ENCODE data around the gene ABCA7.

Gene ABCA7

GRCh38 chr19:998064-998463 lies 41.8 kb upstream of the ABCA7 start:
- no peak overlapping the region for H3K4me3 ChIP-seq (ENCODE audit: control insufficient read depth, low read depth, low read length)
- no peak for DNase-seq (ENCODE audit: low read depth)
- TF ChIP-seq CTCF (IDR thresholded peaks at IDR 0.05; ENCODE audit: control insufficient read depth, insufficient read depth, low read depth, low read length, missing control alignments), result no peak

GRCh38 chr19:999379-999719 lies 40.6 kb upstream of the ABCA7 start:
- no peak overlapping the region for H3K4me3 ChIP-seq (ENCODE audit: control insufficient read depth, low read depth, low read length)
- DNase-seq (ENCODE audit: low read depth), result no peak
- no peak for TF ChIP-seq CTCF (IDR thresholded peaks at IDR 0.05; ENCODE audit: control insufficient read depth, insufficient read depth, low read depth, low read length, missing control alignments)

- TF ChIP-seq CTCF (IDR thresholded peaks at IDR 0.05; ENCODE audit: control insufficient read depth, insufficient read depth, low read depth, low read length, missing control alignments), result peak; percentile 56
- no peak for DNase-seq (ENCODE audit: low read depth)
Measured at GRCh38 chr19:1000095-1000494, 39.8 kb upstream of the ABCA7 start, which contains the start of gene GRIN3B. Gene GRIN3B (plus strand): TSS chr19:1000419. CDS start chr19:1000438, 19 bp downstream.

DNA sequence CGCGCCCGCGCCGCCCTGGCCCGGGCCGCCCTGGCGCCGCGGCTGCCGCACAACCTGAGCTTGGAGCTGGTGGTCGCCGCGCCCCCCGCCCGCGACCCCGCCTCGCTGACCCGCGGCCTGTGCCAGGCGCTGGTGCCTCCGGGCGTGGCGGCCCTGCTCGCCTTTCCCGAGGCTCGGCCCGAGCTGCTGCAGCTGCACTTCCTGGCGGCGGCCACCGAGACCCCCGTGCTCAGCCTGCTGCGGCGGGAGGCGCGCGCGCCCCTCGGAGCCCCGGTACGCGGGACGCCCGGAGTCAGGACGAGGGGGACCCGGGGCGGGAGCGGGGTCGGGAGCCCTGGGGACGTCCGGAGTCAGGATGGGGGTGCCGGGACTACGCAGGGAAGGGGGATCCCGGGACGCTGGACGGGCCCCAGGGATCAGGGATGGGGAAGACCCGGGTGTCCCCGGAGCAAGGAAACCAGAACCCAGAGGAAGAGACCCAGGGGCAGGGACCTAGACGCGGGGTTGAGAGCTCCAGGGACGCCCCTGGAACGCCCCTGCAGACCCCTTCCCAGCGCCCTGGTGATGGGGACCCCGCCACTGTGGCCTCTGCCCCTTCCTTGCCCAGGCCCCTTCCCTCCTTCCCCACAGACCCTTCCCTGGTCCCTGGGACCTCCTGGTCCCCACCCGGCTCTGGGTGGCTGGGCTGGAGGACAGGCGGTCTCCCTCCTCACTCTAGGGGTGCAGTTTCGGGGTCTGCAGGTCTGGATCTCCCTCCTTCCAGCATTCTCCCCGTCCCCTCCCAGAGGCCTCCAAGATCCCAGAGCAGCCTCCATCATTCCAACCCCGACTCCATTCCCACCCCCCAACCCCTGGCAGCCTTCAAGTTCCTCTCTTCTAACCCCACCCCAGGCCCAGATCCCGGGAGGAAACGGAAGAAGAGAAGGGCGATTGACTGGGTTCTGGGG lies 39.0 kb upstream of the ABCA7 start:
- no peak for TF ChIP-seq CTCF (IDR thresholded peaks at IDR 0.05; ENCODE audit: control insufficient read depth, insufficient read depth, low read depth, low read length, missing control alignments)
- no peak overlapping the region for H3K4me3 ChIP-seq (ENCODE audit: control insufficient read depth, low read depth, low read length)
- no peak for DNase-seq (ENCODE audit: low read depth)

More at GRCh38 chr19:1000095-1000494, 39.8 kb upstream of the ABCA7 start, which contains the start of gene GRIN3B:
- H3K4me3 ChIP-seq (ENCODE audit: control insufficient read depth, low read depth, low read length), result no peak within 1 kb of the TSS

- no peak for DNase-seq (ENCODE audit: low read depth)
Measured at GRCh38 chr19:1001538-1002166, 38.3 kb upstream of the ABCA7 start.

DNA sequence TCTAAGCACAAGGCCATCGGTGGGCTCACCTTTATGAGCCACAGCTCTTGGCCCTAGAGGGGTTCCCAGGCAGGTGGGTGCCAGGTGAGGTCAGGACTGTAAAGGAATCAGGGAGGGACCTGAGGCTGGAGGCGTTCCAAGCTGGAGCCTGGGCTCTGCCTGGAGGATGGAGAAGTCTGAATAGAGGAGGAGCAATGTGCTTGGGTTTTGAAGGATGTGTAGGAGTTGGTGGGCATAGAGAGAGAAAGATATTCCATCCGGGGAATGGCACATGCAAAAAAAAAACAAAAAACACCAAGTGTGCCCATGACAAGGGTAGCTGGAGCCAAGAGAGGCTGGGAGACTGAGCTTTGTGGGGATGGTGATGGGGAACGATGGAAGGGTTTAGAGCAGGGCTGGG lies 37.3 kb upstream of the ABCA7 start:
- DNase-seq (ENCODE audit: low read depth), result no peak
- no peak for TF ChIP-seq CTCF (IDR thresholded peaks at IDR 0.05; ENCODE audit: control insufficient read depth, insufficient read depth, low read depth, low read length, missing control alignments)
- no peak overlapping the region for H3K4me3 ChIP-seq (ENCODE audit: control insufficient read depth, low read depth, low read length)

More at GRCh38 chr19:1001538-1002166, 38.3 kb upstream of the ABCA7 start:
- no peak overlapping the region for H3K4me3 ChIP-seq (ENCODE audit: control insufficient read depth, low read depth, low read length)
- peak; percentile 88 for TF ChIP-seq CTCF (IDR thresholded peaks at IDR 0.05; ENCODE audit: control insufficient read depth, insufficient read depth, low read depth, low read length, missing control alignments)
